Endothelial cell (in vitro differentiated cells): Measurements from ENCODE around the gene TEAD3. TPM values are rescaled to one million over a fixed set of nuclear protein-coding genes. Genes with fewer than 3 reads are reported as not detected.

ENCODE experiments used
- DNase-seq: peaks from one replicate; pipeline ENCODE4 v3.0.0; 2021; ENCODE audit warnings: low spot score
- H3K27ac Mint-ChIP-seq: one replicate; pipeline ENCODE4 v1.8.0; 2021; ENCODE audit warnings: mixed read lengths, inconsistent platforms; ENCODE audit not compliant: unreplicated experiment
- H3K27me3 Mint-ChIP-seq: one replicate; pipeline ENCODE4 v1.8.0; 2021; ENCODE audit warnings: mild to moderate bottlenecking, moderate library complexity, mixed read lengths, inconsistent platforms; ENCODE audit not compliant: unreplicated experiment
- H3K36me3 Mint-ChIP-seq: one replicate; pipeline ENCODE4 v1.8.0; 2021; ENCODE audit warnings: mild to moderate bottlenecking, low read depth, mixed read lengths, inconsistent platforms; ENCODE audit not compliant: unreplicated experiment
- H3K4me1 Mint-ChIP-seq: one replicate; pipeline ENCODE4 v1.8.0; 2021; ENCODE audit warnings: mild to moderate bottlenecking, mixed read lengths, inconsistent platforms; ENCODE audit not compliant: unreplicated experiment
- H3K4me3 Mint-ChIP-seq: one replicate; pipeline ENCODE4 v1.8.0; 2021; ENCODE audit warnings: mild to moderate bottlenecking, mixed read lengths, inconsistent platforms; ENCODE audit not compliant: unreplicated experiment
- H3K9me3 Mint-ChIP-seq: one replicate; pipeline ENCODE4 v1.8.0; 2021; ENCODE audit warnings: mixed read lengths, inconsistent platforms; ENCODE audit not compliant: unreplicated experiment
- CTCF ChIP-seq: fragments of 200-600 bp; sonication (generic); IDR thresholded peaks from one replicate; pipeline ENCODE4 v1.5.0; 2021; ENCODE audit warnings: antibody characterized with exemption; ENCODE audit not compliant: unreplicated experiment
- total RNA-seq: library from RNA; stranded (reverse); fragmentation: NEBNext Ultra II Directional; extraction: Animal tissue kit (Norgen Biotek cat#: 25700); gene quantifications from one replicate; pipeline ENCODE4 v1.2.1, GENCODE V29; 2021; ENCODE audit not compliant: unreplicated experiment

The TEAD3 gene
- total RNA-seq, 1 donor from 2014 or later = 6.3 TPM

- peak; percentile 35 for DNase-seq
- Mint-ChIP-seq H3K27ac (no peak overlapping the region), H3K4me3 (peak overlapping the region; percentile 31), H3K27me3 (peaks cover 21% of the 10 kb centered on the region), H3K9me3 (no peaks in the 10 kb centered on the region), H3K36me3 (peaks cover 9% of the 10 kb centered on the region), H3K4me1 (peaks cover 42% of the 10 kb centered on the region)
- no peak for TF ChIP-seq CTCF
Observed at GRCh38 chr6:35489995-35490791, 6.7 kb downstream of the TEAD3 start.

GRCh38 chr6:35489066-35489465, 7.8 kb downstream of the TEAD3 start:
- H3K4me3 Mint-ChIP-seq = no peak overlapping the region
- no peak for TF ChIP-seq CTCF
- H3K9me3 Mint-ChIP-seq = no peaks in the 10 kb centered on the region
- H3K4me1 Mint-ChIP-seq = peaks cover 38% of the 10 kb centered on the region
- H3K27ac Mint-ChIP-seq = no peak overlapping the region
- peaks cover 9% of the 10 kb centered on the region for H3K36me3 Mint-ChIP-seq
- DNase-seq = no peak
- H3K27me3 Mint-ChIP-seq = peaks cover 21% of the 10 kb centered on the region

- H3K36me3 Mint-ChIP-seq = peaks cover 8% of the 10 kb centered on the region
- no peak overlapping the region for H3K4me3 Mint-ChIP-seq
- H3K9me3 Mint-ChIP-seq = no peaks in the 10 kb centered on the region
- peaks cover 18% of the 10 kb centered on the region for H3K27me3 Mint-ChIP-seq
- DNase-seq = no peak
- no peak for TF ChIP-seq CTCF
- H3K4me1 Mint-ChIP-seq = peaks cover 32% of the 10 kb centered on the region
- H3K27ac Mint-ChIP-seq = no peak overlapping the region
Observed at GRCh38 chr6:35488517-35488862, 8.4 kb downstream of the TEAD3 start.

- peaks cover 14% of the 10 kb centered on the region for H3K27me3 Mint-ChIP-seq
- TF ChIP-seq CTCF = no peak
- peaks cover 3% of the 10 kb centered on the region for H3K36me3 Mint-ChIP-seq
- H3K27ac Mint-ChIP-seq = peak overlapping the region; percentile 14
- H3K9me3 Mint-ChIP-seq = no peaks in the 10 kb centered on the region
- no peak overlapping the region for H3K4me3 Mint-ChIP-seq
- no peak for DNase-seq
- peaks cover 26% of the 10 kb centered on the region for H3K4me1 Mint-ChIP-seq
Observed at GRCh38 chr6:35487658-35488516, 9.0 kb downstream of the TEAD3 start.
